Retinal pigment epithelial cell (primary cell): ENCODE data around the gene AOPEP.

ENCODE experiments used
- DNase-seq: peaks from one replicate; pipeline ENCODE4 v3.0.0-alpha.2; 2010; ENCODE audit warnings: low read depth
- H3K4me3 ChIP-seq: 2 replicates; pipeline ENCODE4 v1.5.1; 2011; ENCODE audit warnings: mild to moderate bottlenecking, low read length, control low read depth, moderate library complexity
- CTCF ChIP-seq: conservative IDR thresholded peaks from 2 replicates; pipeline ENCODE4 v1.5.1; 2011; ENCODE audit warnings: low read depth, low read length, control low read depth, inconsistent platforms

AOPEP gene

GRCh38 chr9:95074632-95075031, 348.1 kb downstream of the AOPEP start:
- TF ChIP-seq CTCF: no peak

GRCh38 chr9:95075700-95076099, 349.2 kb downstream of the AOPEP start:
- no peak overlapping the region for H3K4me3 ChIP-seq
- TF ChIP-seq CTCF: no peak
- DNase-seq: no peak

More at GRCh38 chr9:95074632-95075031, 348.1 kb downstream of the AOPEP start:
- DNase-seq: no peak
- H3K4me3 ChIP-seq: no peak overlapping the region

- DNase-seq: no peak
- no peak for TF ChIP-seq CTCF
- no peak overlapping the region for H3K4me3 ChIP-seq
These were observed 350.2 kb downstream of the AOPEP start for GRCh38 chr9:95076696-95077052.

- DNase-seq: no peak
- no peak for TF ChIP-seq CTCF
- H3K4me3 ChIP-seq: no peak overlapping the region
These were observed 350.7 kb downstream of the AOPEP start for GRCh38 chr9:95077053-95077765.

GRCh38 chr9:95077766-95078370, 351.4 kb downstream of the AOPEP start:
- H3K4me3 ChIP-seq: no peak overlapping the region
- DNase-seq: no peak
- no peak for TF ChIP-seq CTCF

- no peak for DNase-seq
- TF ChIP-seq CTCF: no peak
- H3K4me3 ChIP-seq: no peak overlapping the region
These were observed 352.0 kb downstream of the AOPEP start for GRCh38 chr9:95078511-95078910.

- no peak for DNase-seq
- H3K4me3 ChIP-seq: no peak overlapping the region
- TF ChIP-seq CTCF: no peak
These were observed 352.4 kb downstream of the AOPEP start for GRCh38 chr9:95078939-95079338.
